GM23248 (cell line): ENCODE results near the gene DNAH14.
"Not testable (repeated sequence)": the region's sequence is repeated elsewhere in the genome, so short reads cannot be mapped to it uniquely, and the experiment has no call there.

Source experiments
- EZH2 ChIP-seq: fragments of 200-600 bp; sonication (generic); IDR thresholded peaks from 2 replicates; pipeline ENCODE4 v1.6.1; 2018; ENCODE audit warnings: antibody characterized with exemption, mild to moderate bottlenecking; ENCODE audit not compliant: insufficient read depth, poor library complexity, severe bottlenecking
- EZH2phosphoT487 ChIP-seq: fragments of 200-600 bp; sonication (generic); IDR thresholded peaks from 2 replicates; pipeline ENCODE4 v1.6.1; 2018; ENCODE audit warnings: antibody characterized with exemption, moderate library complexity, mild to moderate bottlenecking, low read depth; ENCODE audit not compliant: insufficient read depth

DNA sequence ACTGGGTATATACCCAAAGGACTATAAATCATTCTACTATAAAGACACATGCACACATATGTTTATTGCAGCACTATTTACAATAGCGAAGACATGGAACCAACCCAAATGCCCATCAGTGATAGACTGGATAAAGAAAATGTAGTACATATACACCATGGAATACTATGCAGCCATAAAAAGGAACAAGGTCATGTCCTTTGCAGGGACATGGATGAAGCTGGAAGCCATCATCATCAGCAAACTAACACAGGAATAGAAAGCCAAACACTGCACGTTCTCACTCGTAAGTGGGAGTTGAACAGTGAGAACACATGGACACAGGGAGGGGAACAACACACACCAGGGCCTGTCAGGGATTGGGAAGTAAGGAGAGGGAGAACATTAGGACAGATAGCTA lies 1.8 kb upstream of the DNAH14 start:
- TF ChIP-seq EZH2, EZH2phosphoT487: not testable (repeated sequence)
